HepG2 (cell line): ENCODE measurements around the gene STMN1. TPM values are rescaled to one million over a fixed set of nuclear protein-coding genes. Genes with fewer than 3 reads are reported as not detected.

Source experiments
- ARID3A ChIP-seq: IDR thresholded peaks from 2 replicates; pipeline ENCODE4 v1.6.1; 2012; ENCODE audit warnings: low read depth, low read length, improper control_type of control experiment
- CC2D1A ChIP-seq: sonication (generic); formaldehyde crosslinking; IDR thresholded peaks from 2 replicates; pipeline ENCODE4 v1.8.1; 2023; ENCODE audit warnings: mild to moderate bottlenecking, missing genetic modification reagents
- ETV5 ChIP-seq: IDR thresholded peaks from 2 replicates; pipeline ENCODE4 v1.6.1; 2018; ENCODE audit warnings: missing biosample characterization, missing genetic modification reagents, inconsistent platforms, borderline replicate concordance
- HCFC1 ChIP-seq: fragments of 150-350 bp; IDR thresholded peaks from 2 replicates; pipeline ENCODE4 v1.6.1; 2014; ENCODE audit warnings: low read depth, low read length
- HMG20B ChIP-seq: conservative IDR thresholded peaks from 2 replicates; pipeline ENCODE4 v1.6.1; 2016; ENCODE audit warnings: missing genetic modification reagents, missing compliant biosample characterization
- IKZF4 ChIP-seq: sonication (generic); formaldehyde crosslinking; IDR thresholded peaks from 2 replicates; pipeline ENCODE4 v1.5.1; 2020; ENCODE audit warnings: borderline replicate concordance, mild to moderate bottlenecking, low read depth, missing genetic modification reagents; ENCODE audit errors: not compliant biosample characterization
- MXD4 ChIP-seq: IDR thresholded peaks from 2 replicates; pipeline ENCODE4 v1.6.1; 2016; ENCODE audit warnings: mild to moderate bottlenecking, missing biosample characterization, missing genetic modification reagents
- PITX1 ChIP-seq: sonication (generic); formaldehyde crosslinking; IDR thresholded peaks from 2 replicates; pipeline ENCODE4 v1.5.1; 2020; ENCODE audit warnings: mild to moderate bottlenecking, missing genetic modification reagents
- REPIN1 ChIP-seq: sonication (generic); formaldehyde crosslinking; IDR thresholded peaks from 2 replicates; pipeline ENCODE4 v1.8.0; 2022; ENCODE audit warnings: missing genetic modification reagents, low read depth, mild to moderate bottlenecking, borderline replicate concordance
- SALL2 ChIP-seq: sonication (generic); formaldehyde crosslinking; IDR thresholded peaks from 2 replicates; pipeline ENCODE4 v1.8.1; 2023; ENCODE audit warnings: mild to moderate bottlenecking, missing genetic modification reagents, inconsistent platforms
- UBTF ChIP-seq: sonication (generic); formaldehyde crosslinking; IDR thresholded peaks from 2 replicates; pipeline ENCODE4 v1.4.0; 2020; ENCODE audit warnings: mild to moderate bottlenecking, missing genetic modification reagents
- ZBTB1 ChIP-seq: sonication (generic); formaldehyde crosslinking; IDR thresholded peaks from 2 replicates; pipeline ENCODE4 v1.4.0; 2020; ENCODE audit warnings: missing genetic modification reagents, borderline replicate concordance
- ZFP91 ChIP-seq: sonication (generic); formaldehyde crosslinking; IDR thresholded peaks from 2 replicates; pipeline ENCODE4 v1.9.0; 2022; ENCODE audit warnings: missing genetic modification reagents, mild to moderate bottlenecking, borderline replicate concordance
- ZNF468 ChIP-seq: sonication (generic); formaldehyde crosslinking; IDR thresholded peaks from 2 replicates; pipeline ENCODE4 v1.8.0; 2022; ENCODE audit warnings: mild to moderate bottlenecking, moderate library complexity, missing genetic modification reagents
- ZNF724P ChIP-seq: sonication (generic); formaldehyde crosslinking; IDR thresholded peaks from 2 replicates; pipeline ENCODE4 v1.8.0; 2022; ENCODE audit warnings: missing genetic modification reagents, borderline replicate concordance
- ZNF784 ChIP-seq: sonication (generic); formaldehyde crosslinking; IDR thresholded peaks from 2 replicates; pipeline ENCODE4 v1.5.1; 2020; ENCODE audit warnings: missing genetic modification reagents, mild to moderate bottlenecking, borderline replicate concordance
- ZUFSP ChIP-seq: sonication (generic); formaldehyde crosslinking; IDR thresholded peaks from 2 replicates; pipeline ENCODE4 v1.9.0; 2021; ENCODE audit warnings: missing genetic modification reagents, mild to moderate bottlenecking, borderline replicate concordance
- polyA plus RNA-seq, 8 experiments: library from polyadenylated mRNA; depleted of rRNA in 3 of 8; stranded (reverse) in 7 of 8; unstranded in 1 of 8; fragments of >200 nt; fragmentation: Illumina TruSeq in 4 of 8; extraction: Trizol in 4 of 8; gene quantifications; 2 replicates each; pipeline versions ENCODE4 v1.2.1 to v1.2.3, GENCODE V29; 2011 to 2016; ENCODE audit warnings: low read depth in 4 of 8, missing spikeins in 1 of 8, mixed read lengths in 1 of 8; ENCODE audit not compliant: insufficient read depth in 1 of 8
- total RNA-seq, 5 experiments: library from RNA; depleted of rRNA; stranded (reverse); fragments of >200 nt; fragmentation: Illumina TruSeq; extraction: Trizol; gene quantifications; 2 replicates each; pipeline ENCODE4 v1.2.3, GENCODE V29; 2016; ENCODE audit warnings: low read depth in 1 of 5

Gene STMN1
- total and polyA plus RNA-seq, 2 of the 13 experiments (the other 11 are each of a cell fraction or from before 2014, with no cell fraction given) = 45.9 to 409 TPM

GRCh38 chr1:25871086-25871703 is 35.0 kb downstream of the STMN1 start (continued):
- TF ChIP-seq UBTF (CRISPR knock-in tag) (no peak), ZNF468 (CRISPR knock-in tag) (no peak), PITX1 (CRISPR knock-in tag) (no peak), ZNF724P (CRISPR knock-in tag) (no peak), ETV5 (CRISPR knock-in tag) (peak; percentile 69; the same call in 1 of the 2 replicates), ZBTB1 (CRISPR knock-in tag) (no peak), ZNF784 (no peak), HMG20B (0 out of 2 replicates have a peak, but pooled peaks have one; percentile 28), CC2D1A (CRISPR knock-in tag) (no peak), SALL2 (CRISPR knock-in tag) (no peak), ZFP91 (peak; percentile 45; the same call in 1 of the 2 replicates), ZUFSP (CRISPR knock-in tag) (no peak), HCFC1 (no peak), MXD4 (CRISPR knock-in tag) (no peak), IKZF4 (CRISPR knock-in tag) (no peak), ARID3A (no peak), REPIN1 (peak; percentile 17; the same call in 1 of the 2 replicates)
